ENCODE data around the gene KDM4C.

Gene KDM4C

GRCh38 chr9:6938447-6938846 is 180.7 kb downstream of the KDM4C start:
- no peak for TF ChIP-seq YY1 (IDR thresholded peaks at IDR 0.05; ENCODE audit: low read depth)
- TF ChIP-seq TCF12 (IDR thresholded peaks at IDR 0.05; ENCODE audit: low read depth) = no peak
- no peak for TF ChIP-seq CEBPB (IDR thresholded peaks at IDR 0.05)
- TF ChIP-seq MAX (IDR thresholded peaks at IDR 0.05) = no peak
- TF ChIP-seq RAD21 (IDR thresholded peaks at IDR 0.05; ENCODE audit: low read depth) = no peak
- TF ChIP-seq CREB1 (IDR thresholded peaks at IDR 0.05; ENCODE audit: low read depth) = no peak
- no peak for TF ChIP-seq EP300 (IDR thresholded peaks at IDR 0.05; ENCODE audit: borderline replicate concordance)
- TF ChIP-seq ZBTB7A (IDR thresholded peaks at IDR 0.05; ENCODE audit: low read depth) = no peak
- TF ChIP-seq TEAD4 (IDR thresholded peaks at IDR 0.05) = no peak
- TF ChIP-seq EGR1 (IDR thresholded peaks at IDR 0.05) = no peak
- no peak for TF ChIP-seq TAF1 (IDR thresholded peaks at IDR 0.05; ENCODE audit: low read depth)

- TF ChIP-seq CEBPB (IDR thresholded peaks at IDR 0.05) (no peak), EGR1 (IDR thresholded peaks at IDR 0.05) (no peak), RAD21 (IDR thresholded peaks at IDR 0.05; ENCODE audit: low read depth) (no peak), REST (IDR thresholded peaks at IDR 0.05; ENCODE audit: low read depth) (no peak)
Measured at GRCh38 chr9:6938873-6939272, 181.1 kb downstream of the KDM4C start.

- no peak for TF ChIP-seq CEBPB (IDR thresholded peaks at IDR 0.05)
- TF ChIP-seq YY1 (IDR thresholded peaks at IDR 0.05; ENCODE audit: low read depth) = no peak
- no peak for TF ChIP-seq EP300 (IDR thresholded peaks at IDR 0.05; ENCODE audit: borderline replicate concordance)
- TF ChIP-seq ZBTB7A (IDR thresholded peaks at IDR 0.05; ENCODE audit: low read depth) = no peak
- TF ChIP-seq TEAD4 (IDR thresholded peaks at IDR 0.05) = no peak
- no peak for TF ChIP-seq EGR1 (IDR thresholded peaks at IDR 0.05)
- TF ChIP-seq TAF1 (IDR thresholded peaks at IDR 0.05; ENCODE audit: low read depth) = no peak
- no peak for TF ChIP-seq TCF12 (IDR thresholded peaks at IDR 0.05; ENCODE audit: low read depth)
- TF ChIP-seq USF1 (IDR thresholded peaks at IDR 0.05) = no peak
- no peak for TF ChIP-seq NFIC (IDR thresholded peaks at IDR 0.05)
Measured at GRCh38 chr9:6941501-6941900, 183.7 kb downstream of the KDM4C start.

- TF ChIP-seq EP300 (IDR thresholded peaks at IDR 0.05; ENCODE audit: borderline replicate concordance) = no peak
- TF ChIP-seq TEAD4 (IDR thresholded peaks at IDR 0.05) = no peak
- TF ChIP-seq MAX (IDR thresholded peaks at IDR 0.05) = no peak
- no peak for TF ChIP-seq ZBTB7A (IDR thresholded peaks at IDR 0.05; ENCODE audit: low read depth)
- TF ChIP-seq TCF12 (IDR thresholded peaks at IDR 0.05; ENCODE audit: low read depth) = no peak
- no peak for TF ChIP-seq CREB1 (IDR thresholded peaks at IDR 0.05; ENCODE audit: low read depth)
- TF ChIP-seq YY1 (IDR thresholded peaks at IDR 0.05; ENCODE audit: low read depth) = no peak
- no peak for TF ChIP-seq CEBPB (IDR thresholded peaks at IDR 0.05)
- TF ChIP-seq REST (IDR thresholded peaks at IDR 0.05; ENCODE audit: low read depth) = no peak
- no peak for TF ChIP-seq USF1 (IDR thresholded peaks at IDR 0.05)
Measured at GRCh38 chr9:6942406-6942805, 184.6 kb downstream of the KDM4C start.

GRCh38 chr9:6943293-6943692 is 185.5 kb downstream of the KDM4C start:
- TF ChIP-seq RAD21 (IDR thresholded peaks at IDR 0.05; ENCODE audit: low read depth) (no peak), REST (IDR thresholded peaks at IDR 0.05; ENCODE audit: low read depth) (no peak), EGR1 (IDR thresholded peaks at IDR 0.05) (no peak), EP300 (IDR thresholded peaks at IDR 0.05; ENCODE audit: borderline replicate concordance) (no peak), YY1 (IDR thresholded peaks at IDR 0.05; ENCODE audit: low read depth) (no peak)
